ENCODE data around the gene MARCHF9.

Gene MARCHF9

GRCh38 chr12:57724003-57724935 lies 30.6 kb upstream of the MARCHF9 start:
- DNase-seq (ENCODE audit: low read depth in 3 of 3): no peak

GRCh38 chr12:57724936-57725740 lies 29.8 kb upstream of the MARCHF9 start:
- no peak for DNase-seq (ENCODE audit: low read depth in 3 of 3)

GRCh38 chr12:57725851-57726150 lies 29.1 kb upstream of the MARCHF9 start:
- DNase-seq (ENCODE audit: low read depth in 3 of 3): no peak

GRCh38 chr12:57726151-57726883 lies 28.6 kb upstream of the MARCHF9 start:
- no peak for DNase-seq (ENCODE audit: low read depth in 3 of 3)

- no peak for DNase-seq (ENCODE audit: low read depth in 3 of 3)
Observed at GRCh38 chr12:57726884-57727757, 27.8 kb upstream of the MARCHF9 start.

- DNase-seq (ENCODE audit: low read depth in 3 of 3): no peak
Observed at GRCh38 chr12:57727758-57728395, 27.0 kb upstream of the MARCHF9 start.

GRCh38 chr12:57729321-57729844 lies 25.5 kb upstream of the MARCHF9 start:
- no peak for DNase-seq (ENCODE audit: low read depth in 3 of 3)

- no peak for DNase-seq (ENCODE audit: low read depth in 3 of 3)
Observed at GRCh38 chr12:57730336-57731067, 24.4 kb upstream of the MARCHF9 start.

- DNase-seq (ENCODE audit: low read depth in 3 of 3): no peak
Observed at GRCh38 chr12:57731411-57732080, 23.4 kb upstream of the MARCHF9 start.

- DNase-seq (ENCODE audit: low read depth in 3 of 3): no peak
Observed at GRCh38 chr12:57732270-57732669, 22.6 kb upstream of the MARCHF9 start.

- no peak for DNase-seq (ENCODE audit: low read depth in 3 of 3)
Observed at GRCh38 chr12:57732726-57733593, 21.9 kb upstream of the MARCHF9 start.

GRCh38 chr12:57733928-57734327 lies 21.0 kb upstream of the MARCHF9 start:
- DNase-seq (ENCODE audit: low read depth in 3 of 3): no peak

- no peak for DNase-seq (ENCODE audit: low read depth in 3 of 3)
Observed at GRCh38 chr12:57734591-57734990, 20.3 kb upstream of the MARCHF9 start.

- no peak for DNase-seq (ENCODE audit: low read depth in 3 of 3)
Observed at GRCh38 chr12:57735198-57735855, 19.6 kb upstream of the MARCHF9 start.

GRCh38 chr12:57735952-57736740 lies 18.8 kb upstream of the MARCHF9 start:
- no peak for DNase-seq (ENCODE audit: low read depth in 3 of 3)

- DNase-seq (ENCODE audit: low read depth in 3 of 3): no peak
Observed at GRCh38 chr12:57736741-57737466, 18.0 kb upstream of the MARCHF9 start.
